HEK293 (cell line): ENCODE results near the gene COA5.

ENCODE experiments used
- ATF2 ChIP-seq: fragments of 450-650 bp; formaldehyde crosslinking; IDR thresholded peaks from 2 replicates; pipeline ENCODE4 v1.5.1; 2016; ENCODE audit warnings: missing biosample characterization, missing genetic modification characterization, low read depth
- FEZF1 ChIP-seq: fragments of 450-650 bp; formaldehyde crosslinking; IDR thresholded peaks from 2 replicates; pipeline ENCODE4 v1.5.1; 2016; ENCODE audit warnings: missing biosample characterization, missing genetic modification characterization
- GLIS1 ChIP-seq: fragments of 450-650 bp; formaldehyde crosslinking; IDR thresholded peaks from 2 replicates; pipeline ENCODE4 v1.5.1; 2016; ENCODE audit warnings: missing biosample characterization, missing genetic modification characterization
- KLF16 ChIP-seq: fragments of 450-650 bp; formaldehyde crosslinking; IDR thresholded peaks from 2 replicates; pipeline ENCODE4 v1.5.1; 2017; ENCODE audit warnings: missing biosample characterization, missing genetic modification characterization
- PRDM1 ChIP-seq: fragments of 450-650 bp; formaldehyde crosslinking; IDR thresholded peaks from 2 replicates; pipeline ENCODE4; 2016; ENCODE audit warnings: missing biosample characterization, missing genetic modification characterization
- RBAK ChIP-seq: fragments of 450-650 bp; formaldehyde crosslinking; IDR thresholded peaks from 2 replicates; pipeline ENCODE4 v1.5.1; 2016; ENCODE audit warnings: missing biosample characterization, missing genetic modification characterization
- SCRT2 ChIP-seq: fragments of 450-650 bp; formaldehyde crosslinking; IDR thresholded peaks from 2 replicates; pipeline ENCODE4 v1.5.1; 2016; ENCODE audit warnings: missing biosample characterization, missing genetic modification characterization
- TCF7L2 ChIP-seq: IDR thresholded peaks from 2 replicates; pipeline ENCODE4 v1.6.1; 2011; ENCODE audit warnings: low read depth, mild to moderate bottlenecking, inconsistent platforms, low read length, moderate library complexity, borderline replicate concordance
- ZBTB10 ChIP-seq: fragments of 450-650 bp; formaldehyde crosslinking; IDR thresholded peaks from 2 replicates; pipeline ENCODE4 v1.5.1; 2016; ENCODE audit warnings: missing biosample characterization, missing genetic modification characterization
- ZBTB11 ChIP-seq: fragments of 450-650 bp; formaldehyde crosslinking; conservative IDR thresholded peaks from 2 replicates; pipeline ENCODE4 v1.5.1; 2016; ENCODE audit warnings: low read depth, missing biosample characterization, missing genetic modification characterization
- ZBTB20 ChIP-seq: fragments of 450-650 bp; formaldehyde crosslinking; IDR thresholded peaks from 2 replicates; pipeline ENCODE4 v1.5.1; 2016; ENCODE audit warnings: missing biosample characterization, missing genetic modification characterization
- ZBTB6 ChIP-seq: fragments of 450-650 bp; formaldehyde crosslinking; IDR thresholded peaks from 2 replicates; pipeline ENCODE4 v1.5.1; 2017; ENCODE audit warnings: missing biosample characterization, missing genetic modification characterization
- ZNF10 ChIP-seq: fragments of 450-650 bp; formaldehyde crosslinking; IDR thresholded peaks from 2 replicates; pipeline ENCODE4 v1.5.1; 2017; ENCODE audit warnings: missing biosample characterization, missing genetic modification characterization
- ZNF114 ChIP-seq: fragments of 450-650 bp; formaldehyde crosslinking; IDR thresholded peaks from 2 replicates; pipeline ENCODE4 v1.5.0; 2017; ENCODE audit warnings: missing biosample characterization, missing genetic modification characterization
- ZNF155 ChIP-seq: fragments of 450-650 bp; formaldehyde crosslinking; IDR thresholded peaks from 2 replicates; pipeline ENCODE4 v1.5.1; 2016; ENCODE audit warnings: missing biosample characterization, missing genetic modification characterization
- ZNF16 ChIP-seq: fragments of 450-650 bp; formaldehyde crosslinking; IDR thresholded peaks from 2 replicates; pipeline ENCODE4 v1.5.1; 2016; ENCODE audit warnings: low read depth, missing biosample characterization, missing genetic modification characterization
- ZNF175 ChIP-seq: fragments of 450-650 bp; formaldehyde crosslinking; IDR thresholded peaks from 2 replicates; pipeline ENCODE4 v1.5.1; 2016; ENCODE audit warnings: missing biosample characterization, missing genetic modification characterization
- ZNF19 ChIP-seq: fragments of 450-650 bp; formaldehyde crosslinking; IDR thresholded peaks from 2 replicates; pipeline ENCODE4; 2016; ENCODE audit warnings: missing biosample characterization, missing genetic modification characterization, low read depth
- ZNF248 ChIP-seq: fragments of 450-650 bp; formaldehyde crosslinking; IDR thresholded peaks from 2 replicates; pipeline ENCODE4 v1.5.1; 2017; ENCODE audit warnings: missing biosample characterization, missing genetic modification characterization
- ZNF266 ChIP-seq: fragments of 450-650 bp; formaldehyde crosslinking; IDR thresholded peaks from 2 replicates; pipeline ENCODE4 v1.5.1; 2016; ENCODE audit warnings: missing biosample characterization, missing genetic modification characterization, low read depth
- ZNF394 ChIP-seq: fragments of 450-650 bp; formaldehyde crosslinking; IDR thresholded peaks from 2 replicates; pipeline ENCODE4 v1.5.1; 2016; ENCODE audit warnings: missing biosample characterization, missing genetic modification characterization, mild to moderate bottlenecking, moderate library complexity, borderline replicate concordance
- ZNF423 ChIP-seq: fragments of 450-650 bp; formaldehyde crosslinking; IDR thresholded peaks from 2 replicates; pipeline ENCODE4 v1.5.1; 2016; ENCODE audit warnings: missing biosample characterization, missing genetic modification characterization
- ZNF433 ChIP-seq: fragments of 450-650 bp; formaldehyde crosslinking; IDR thresholded peaks from 2 replicates; pipeline ENCODE4 v1.5.1; 2016; ENCODE audit warnings: missing biosample characterization, missing genetic modification characterization, low read depth
- ZNF48 ChIP-seq: fragments of 450-650 bp; formaldehyde crosslinking; IDR thresholded peaks from 2 replicates; pipeline ENCODE4 v1.5.1; 2016; ENCODE audit warnings: missing biosample characterization, missing genetic modification characterization
- ZNF623 ChIP-seq: fragments of 450-650 bp; formaldehyde crosslinking; IDR thresholded peaks from 2 replicates; pipeline ENCODE4 v1.5.1; 2016; ENCODE audit warnings: missing biosample characterization, missing genetic modification characterization
- ZNF639 ChIP-seq: fragments of 450-650 bp; formaldehyde crosslinking; IDR thresholded peaks from 2 replicates; pipeline ENCODE4 v1.5.1; 2016; ENCODE audit warnings: missing biosample characterization, missing genetic modification characterization
- ZNF654 ChIP-seq: fragments of 450-650 bp; formaldehyde crosslinking; IDR thresholded peaks from 2 replicates; pipeline ENCODE4 v1.5.1; 2016; ENCODE audit warnings: low read depth, missing biosample characterization, missing genetic modification characterization
- ZNF670 ChIP-seq: fragments of 450-650 bp; formaldehyde crosslinking; IDR thresholded peaks from 2 replicates; pipeline ENCODE4 v1.5.1; 2016; ENCODE audit warnings: missing biosample characterization, missing genetic modification characterization, low read depth
- ZNF792 ChIP-seq: fragments of 450-650 bp; formaldehyde crosslinking; IDR thresholded peaks from 2 replicates; pipeline ENCODE4 v1.5.1; 2016; ENCODE audit warnings: missing biosample characterization, missing genetic modification characterization
- ZNF830 ChIP-seq: fragments of 450-650 bp; IDR thresholded peaks from 2 replicates; pipeline ENCODE4 v1.5.0; 2018; ENCODE audit warnings: missing biosample characterization, missing genetic modification characterization, low read depth, mild to moderate bottlenecking, moderate library complexity
- ZSCAN16 ChIP-seq: fragments of 450-650 bp; formaldehyde crosslinking; IDR thresholded peaks from 2 replicates; pipeline ENCODE4 v1.5.1; 2016; ENCODE audit warnings: missing biosample characterization, missing genetic modification characterization

The COA5 gene

GRCh38 chr2:98608116-98608961, at the start of gene COA5, which contains the start of gene UNC50 (continued):
- no peak for TF ChIP-seq ZBTB6
- peak; percentile 97 for TF ChIP-seq ZBTB11
- peak; percentile 89 for TF ChIP-seq KLF16 (tag by site-specific recombination)
- no peak for TF ChIP-seq ZNF155 (tag by site-specific recombination)
- peak; percentile 74 for TF ChIP-seq SCRT2 (tag by site-specific recombination)
- no peak for TF ChIP-seq RBAK (tag by site-specific recombination)
- no peak for TF ChIP-seq TCF7L2
- TF ChIP-seq ZNF433: no peak
- no peak for TF ChIP-seq ZNF48 (tag by site-specific recombination)
- no peak for TF ChIP-seq ZNF16 (tag by site-specific recombination)
- peak; percentile 44; the same call in 1 of the 2 replicates for TF ChIP-seq PRDM1
- TF ChIP-seq ZNF830 (tag by site-specific recombination): no peak
- TF ChIP-seq ZNF670 (tag by site-specific recombination): no peak
- peak; percentile 57 for TF ChIP-seq GLIS1 (tag by site-specific recombination)
- TF ChIP-seq ZNF175 (tag by site-specific recombination): no peak
- peak; percentile 62; the same call in 1 of the 2 replicates for TF ChIP-seq ZBTB20
- 0 out of 2 replicates have a peak, but pooled peaks have one; percentile 22 for TF ChIP-seq ZNF394 (tag by site-specific recombination)
- no peak for TF ChIP-seq ZNF639 (tag by site-specific recombination)
- no peak for TF ChIP-seq ZNF792
- no peak for TF ChIP-seq ZNF623 (tag by site-specific recombination)
- TF ChIP-seq FEZF1 (tag by site-specific recombination): no peak
- peak; percentile 59 for TF ChIP-seq ZBTB10
- 0 out of 2 replicates have a peak, but pooled peaks have one; percentile 8 for TF ChIP-seq ZNF423 (tag by site-specific recombination)
- no peak for TF ChIP-seq ZNF19
- TF ChIP-seq ZNF10 (tag by site-specific recombination): 0 out of 2 replicates have a peak, but pooled peaks have one; percentile 32
- TF ChIP-seq ZNF654 (tag by site-specific recombination): no peak
- no peak for TF ChIP-seq ZNF114 (tag by site-specific recombination)
- TF ChIP-seq ZNF266 (tag by site-specific recombination): no peak
- no peak for TF ChIP-seq ZNF248 (tag by site-specific recombination)
- no peak for TF ChIP-seq ZSCAN16 (tag by site-specific recombination)
- no peak for TF ChIP-seq ATF2
